Measurements from ENCODE around the gene KCNJ3. TPM values are rescaled to one million over a fixed set of nuclear protein-coding genes. Genes with fewer than 3 reads are reported as not detected.
A peak's percentile ranks its signal among the peaks of the same experiment; 100 is the strongest.

The KCNJ3 gene
- total and polyA plus RNA-seq, 9 donors, result 0.31 to 0.99 (median 0.67) TPM

DNA sequence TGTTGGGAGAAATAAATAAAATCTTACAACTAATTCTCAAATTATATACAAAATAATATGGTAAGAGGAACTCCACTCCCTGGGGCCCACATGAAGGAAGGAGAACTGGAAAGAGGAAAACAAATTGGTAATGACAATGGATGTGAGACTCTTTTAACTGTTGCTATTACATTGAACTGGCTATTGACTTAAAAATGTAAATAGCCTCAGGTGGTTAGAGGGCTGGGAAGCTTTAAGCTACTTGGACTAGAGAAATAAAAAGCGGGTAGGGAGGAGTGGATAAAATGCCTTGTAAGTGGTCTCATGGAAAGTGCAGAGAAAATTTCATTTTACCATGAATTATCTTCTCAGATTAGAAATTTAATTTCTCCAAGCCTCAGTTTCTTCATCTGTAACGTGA is 64.1 kb downstream of the KCNJ3 start:
- DNase-seq, result no peak
- Histone ChIP-seq H3K36me3 (ENCODE audit: control insufficient read depth, insufficient read depth, low read length) (no peaks in the 10 kb centered on the region), H3K9me3 (replicated peaks; ENCODE audit: control insufficient read depth, low read depth, low read length) (no peaks in the 10 kb centered on the region), H3K4me3 (ENCODE audit: low read length) (no peak overlapping the region), H3K27me3 (ENCODE audit: control insufficient read depth, insufficient read depth, low read length) (no peaks in the 10 kb centered on the region), H3K4me1 (ENCODE audit: control insufficient read depth, insufficient read depth, low read length) (no peaks in the 10 kb centered on the region), H3K27ac (ENCODE audit: low read length) (no peak overlapping the region)
- WGBS (ENCODE audit: insufficient coverage), result no CpG with 5 or more reads among the region's 2 CpGs

DNA sequence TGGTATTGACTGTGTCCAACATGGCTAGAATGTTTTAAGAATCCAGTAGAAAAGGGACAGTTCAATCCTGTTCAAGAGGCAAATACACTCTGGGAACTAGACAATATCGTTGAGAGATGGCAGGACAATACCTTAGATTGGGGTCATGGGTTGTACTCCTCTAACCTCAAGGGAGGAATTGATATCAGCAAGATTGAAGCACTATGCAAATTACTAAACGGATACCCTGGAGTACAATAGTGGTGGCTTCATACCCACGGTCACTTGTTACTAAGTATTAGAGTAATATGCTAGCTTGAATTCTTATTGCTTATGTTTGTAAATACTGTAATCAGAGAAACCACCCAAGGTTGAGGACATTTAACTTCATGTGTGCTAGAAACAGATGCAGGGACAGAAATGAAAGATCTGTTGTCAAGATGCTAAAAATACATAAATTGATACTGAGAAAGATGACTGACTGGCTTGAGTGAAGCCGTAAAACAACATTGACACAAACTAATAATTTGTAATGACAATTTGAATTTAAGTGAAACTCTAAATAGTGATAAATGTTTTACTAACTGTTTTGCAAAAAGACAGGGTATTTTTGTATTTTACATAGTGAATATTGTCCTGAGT is 73.3 kb downstream of the KCNJ3 start:
- WGBS (ENCODE audit: insufficient coverage), result 100% methylated on average over 1 of the region's 4 CpGs

GRCh38 chr2:154776825-154777224 is 78.3 kb downstream of the KCNJ3 start:
- no peak overlapping the region for H3K4me3 ChIP-seq (ENCODE audit: low read length)
- no peaks in the 10 kb centered on the region for H3K36me3 ChIP-seq (ENCODE audit: control insufficient read depth, insufficient read depth, low read length)
- no CpG with 5 or more reads among the region's 4 CpGs for WGBS (ENCODE audit: insufficient coverage)
- no peaks in the 10 kb centered on the region for H3K9me3 ChIP-seq (replicated peaks; ENCODE audit: control insufficient read depth, low read depth, low read length)
- peak; percentile 4 for DNase-seq
- no peaks in the 10 kb centered on the region for H3K27me3 ChIP-seq (ENCODE audit: control insufficient read depth, insufficient read depth, low read length)
- no peak overlapping the region for H3K27ac ChIP-seq (ENCODE audit: low read length)
- H3K4me1 ChIP-seq (ENCODE audit: control insufficient read depth, insufficient read depth, low read length), result no peaks in the 10 kb centered on the region

More for the DNA sequence above, 73.3 kb downstream of the KCNJ3 start:
- Histone ChIP-seq H3K27ac (ENCODE audit: low read length) (no peak overlapping the region), H3K36me3 (ENCODE audit: control insufficient read depth, insufficient read depth, low read length) (no peaks in the 10 kb centered on the region), H3K4me3 (ENCODE audit: low read length) (no peak overlapping the region), H3K4me1 (ENCODE audit: control insufficient read depth, insufficient read depth, low read length) (no peaks in the 10 kb centered on the region), H3K27me3 (ENCODE audit: control insufficient read depth, insufficient read depth, low read length) (no peaks in the 10 kb centered on the region), H3K9me3 (replicated peaks; ENCODE audit: control insufficient read depth, low read depth, low read length) (no peaks in the 10 kb centered on the region)
- DNase-seq, result no peak

DNA sequence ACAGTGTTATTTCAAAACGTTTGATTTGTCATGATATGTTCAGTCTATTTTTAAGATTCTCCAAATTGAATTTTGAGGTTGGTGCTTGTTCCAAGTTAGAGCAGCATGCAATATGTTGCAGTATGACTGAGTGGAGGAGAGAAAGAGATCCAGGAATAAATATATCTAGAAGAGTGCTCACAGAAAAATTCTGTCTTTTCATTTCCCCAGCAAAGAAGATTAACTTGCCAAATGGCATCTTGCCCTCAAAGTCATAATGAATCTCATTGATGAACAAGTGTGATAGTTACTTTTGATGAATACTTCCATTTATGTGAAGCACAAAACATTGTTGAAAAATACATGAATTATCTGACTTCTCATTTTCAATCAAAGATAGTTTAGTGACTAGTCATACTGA is 95.9 kb downstream of the KCNJ3 start:
- Histone ChIP-seq H3K27me3 (ENCODE audit: control insufficient read depth, insufficient read depth, low read length) (no peaks in the 10 kb centered on the region), H3K4me3 (ENCODE audit: low read length) (no peak overlapping the region), H3K27ac (ENCODE audit: low read length) (no peak overlapping the region), H3K9me3 (replicated peaks; ENCODE audit: control insufficient read depth, low read depth, low read length) (no peaks in the 10 kb centered on the region), H3K4me1 (ENCODE audit: control insufficient read depth, insufficient read depth, low read length) (no peaks in the 10 kb centered on the region), H3K36me3 (ENCODE audit: control insufficient read depth, insufficient read depth, low read length) (no peaks in the 10 kb centered on the region)
- WGBS (ENCODE audit: insufficient coverage), result no CpG with 5 or more reads among the region's 1 CpG
- peak; percentile 3 for DNase-seq

DNA sequence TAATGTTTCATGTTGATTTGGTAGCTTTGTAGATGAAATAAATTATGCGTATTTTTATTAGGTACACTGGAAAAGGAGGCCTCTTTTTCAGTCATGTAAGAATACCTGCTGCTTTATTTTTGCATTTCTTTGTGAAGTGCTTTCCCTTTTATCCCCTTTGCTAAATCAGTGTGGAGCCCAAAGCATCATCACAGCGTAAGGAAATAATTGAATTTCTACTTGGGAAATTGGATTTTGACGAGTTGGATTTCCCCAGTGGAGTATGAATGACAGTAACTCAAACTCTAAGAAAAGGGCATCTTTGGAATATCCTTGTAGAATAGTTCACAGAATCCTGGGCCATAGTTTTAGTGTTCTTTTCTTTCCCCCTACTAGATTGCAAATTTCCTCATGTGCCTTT is 97.2 kb downstream of the KCNJ3 start:
- no peaks in the 10 kb centered on the region for H3K36me3 ChIP-seq (ENCODE audit: control insufficient read depth, insufficient read depth, low read length)
- no peaks in the 10 kb centered on the region for H3K4me1 ChIP-seq (ENCODE audit: control insufficient read depth, insufficient read depth, low read length)
- H3K27ac ChIP-seq (ENCODE audit: low read length), result no peak overlapping the region
- no peak for DNase-seq
- H3K27me3 ChIP-seq (ENCODE audit: control insufficient read depth, insufficient read depth, low read length), result no peaks in the 10 kb centered on the region
- no peaks in the 10 kb centered on the region for H3K9me3 ChIP-seq (replicated peaks; ENCODE audit: control insufficient read depth, low read depth, low read length)
- no CpG with 5 or more reads among the region's 3 CpGs for WGBS (ENCODE audit: insufficient coverage)
- H3K4me3 ChIP-seq (ENCODE audit: low read length), result no peak overlapping the region

DNA sequence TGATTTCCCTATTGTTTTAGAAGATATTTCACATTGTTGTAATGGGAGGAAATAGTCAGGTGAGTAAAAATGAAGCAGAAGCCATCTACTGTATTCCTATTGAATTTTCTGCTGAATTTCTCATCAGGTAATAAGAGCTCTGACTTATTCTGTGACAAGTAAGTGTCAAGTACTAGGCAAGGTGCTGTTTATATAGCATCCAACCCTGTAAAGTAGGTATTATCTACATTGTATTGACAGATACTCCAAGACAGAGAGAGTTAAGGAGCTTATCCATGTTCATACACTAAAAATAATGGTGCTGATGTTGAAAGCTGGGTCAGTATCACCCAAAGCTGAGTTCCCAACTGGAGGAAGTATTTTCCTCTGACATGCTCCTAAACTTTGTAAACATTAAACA is 106.0 kb downstream of the KCNJ3 start:
- Histone ChIP-seq H3K4me1 (ENCODE audit: control insufficient read depth, insufficient read depth, low read length) (no peaks in the 10 kb centered on the region), H3K9me3 (replicated peaks; ENCODE audit: control insufficient read depth, low read depth, low read length) (no peaks in the 10 kb centered on the region), H3K27me3 (ENCODE audit: control insufficient read depth, insufficient read depth, low read length) (no peaks in the 10 kb centered on the region), H3K27ac (ENCODE audit: low read length) (no peak overlapping the region), H3K4me3 (ENCODE audit: low read length) (no peak overlapping the region), H3K36me3 (ENCODE audit: control insufficient read depth, insufficient read depth, low read length) (no peaks in the 10 kb centered on the region)
- DNase-seq, result no peak

- Histone ChIP-seq H3K36me3 (ENCODE audit: control insufficient read depth, insufficient read depth, low read length) (no peaks in the 10 kb centered on the region), H3K4me1 (ENCODE audit: control insufficient read depth, insufficient read depth, low read length) (no peaks in the 10 kb centered on the region), H3K9me3 (replicated peaks; ENCODE audit: control insufficient read depth, low read depth, low read length) (no peaks in the 10 kb centered on the region), H3K4me3 (ENCODE audit: low read length) (no peak overlapping the region), H3K27me3 (ENCODE audit: control insufficient read depth, insufficient read depth, low read length) (no peaks in the 10 kb centered on the region), H3K27ac (ENCODE audit: low read length) (no peak overlapping the region)
- DNase-seq, result no peak
- WGBS (ENCODE audit: insufficient coverage), result no CpG with 5 or more reads among the region's 1 CpG
Observed at GRCh38 chr2:154813636-154814035, 115.1 kb downstream of the KCNJ3 start.

DNA sequence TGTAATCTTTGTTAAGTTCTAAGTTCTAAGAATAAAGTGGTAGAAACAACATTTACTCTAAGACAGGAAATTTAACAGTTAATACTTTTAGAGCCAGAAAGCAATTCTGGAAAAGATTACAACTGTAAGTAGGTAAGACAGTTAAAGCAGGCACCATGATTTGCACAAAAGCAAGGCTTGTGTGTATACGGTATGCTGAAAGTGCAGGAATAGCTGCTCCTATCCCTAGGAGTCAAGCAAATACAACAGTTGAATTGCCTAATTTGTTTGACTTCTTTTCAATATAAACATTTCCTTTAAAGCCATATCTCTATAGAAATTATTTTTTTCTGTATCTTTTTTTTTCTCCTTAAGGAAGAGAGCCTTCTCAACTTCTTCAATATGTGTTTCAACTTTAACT is 116.4 kb downstream of the KCNJ3 start:
- Histone ChIP-seq H3K27me3 (ENCODE audit: control insufficient read depth, insufficient read depth, low read length) (no peaks in the 10 kb centered on the region), H3K27ac (ENCODE audit: low read length) (no peak overlapping the region), H3K4me1 (ENCODE audit: control insufficient read depth, insufficient read depth, low read length) (no peaks in the 10 kb centered on the region), H3K9me3 (replicated peaks; ENCODE audit: control insufficient read depth, low read depth, low read length) (no peaks in the 10 kb centered on the region), H3K36me3 (ENCODE audit: control insufficient read depth, insufficient read depth, low read length) (no peaks in the 10 kb centered on the region), H3K4me3 (ENCODE audit: low read length) (no peak overlapping the region)
- no peak for DNase-seq
- WGBS (ENCODE audit: insufficient coverage), result no CpG with 5 or more reads among the region's 1 CpG

DNA sequence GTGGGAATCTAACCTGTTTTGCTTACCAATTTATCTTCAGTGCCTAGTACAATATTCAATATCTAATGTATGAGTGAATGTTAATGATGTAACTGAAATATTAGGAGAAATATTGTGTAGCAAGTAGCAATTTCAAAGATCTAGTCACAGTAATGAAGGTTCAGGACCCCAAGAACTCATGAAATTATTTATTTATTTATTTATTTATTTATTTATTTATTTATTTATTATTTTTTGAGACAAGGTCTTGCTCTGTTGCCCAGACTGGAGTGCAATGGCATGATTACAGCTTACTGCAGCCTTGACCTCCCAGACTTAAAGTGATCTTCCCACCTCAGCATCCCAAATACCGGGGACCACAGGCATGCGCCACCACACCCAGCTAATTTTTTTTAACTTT is 126.9 kb downstream of the KCNJ3 start:
- Histone ChIP-seq H3K9me3 (replicated peaks; ENCODE audit: control insufficient read depth, low read depth, low read length) (no peaks in the 10 kb centered on the region), H3K27ac (ENCODE audit: low read length) (no peak overlapping the region), H3K4me1 (ENCODE audit: control insufficient read depth, insufficient read depth, low read length) (no peaks in the 10 kb centered on the region), H3K36me3 (ENCODE audit: control insufficient read depth, insufficient read depth, low read length) (no peaks in the 10 kb centered on the region), H3K4me3 (ENCODE audit: low read length) (no peak overlapping the region), H3K27me3 (ENCODE audit: control insufficient read depth, insufficient read depth, low read length) (no peaks in the 10 kb centered on the region)
- DNase-seq, result no peak
- no CpG with 5 or more reads among the region's 2 CpGs for WGBS (ENCODE audit: insufficient coverage)

DNA sequence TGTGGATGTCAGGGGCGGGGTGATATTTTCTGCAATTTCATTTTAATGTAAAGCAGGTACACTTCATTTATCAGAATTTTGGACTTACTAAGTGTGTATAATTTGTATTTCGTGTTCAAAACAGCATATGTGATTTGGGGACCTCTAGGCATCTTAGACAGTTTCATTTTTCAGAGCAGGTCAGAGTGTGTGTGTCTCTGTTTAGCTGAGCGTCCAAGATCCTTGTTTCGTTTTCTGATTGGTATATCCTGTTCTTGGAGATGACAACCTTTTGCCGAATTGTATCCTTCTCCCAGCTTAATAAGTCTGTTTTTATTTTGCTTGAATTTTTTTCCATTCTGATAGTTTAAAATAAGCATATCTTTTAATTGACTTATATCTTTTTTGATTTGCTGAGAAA is 128.3 kb downstream of the KCNJ3 start:
- no peak for DNase-seq
- Histone ChIP-seq H3K4me3 (ENCODE audit: low read length) (no peak overlapping the region), H3K27ac (ENCODE audit: low read length) (no peak overlapping the region), H3K27me3 (ENCODE audit: control insufficient read depth, insufficient read depth, low read length) (no peaks in the 10 kb centered on the region), H3K4me1 (ENCODE audit: control insufficient read depth, insufficient read depth, low read length) (no peaks in the 10 kb centered on the region), H3K36me3 (ENCODE audit: control insufficient read depth, insufficient read depth, low read length) (no peaks in the 10 kb centered on the region), H3K9me3 (replicated peaks; ENCODE audit: control insufficient read depth, low read depth, low read length) (no peaks in the 10 kb centered on the region)
- no CpG with 5 or more reads among the region's 5 CpGs for WGBS (ENCODE audit: insufficient coverage)

DNA sequence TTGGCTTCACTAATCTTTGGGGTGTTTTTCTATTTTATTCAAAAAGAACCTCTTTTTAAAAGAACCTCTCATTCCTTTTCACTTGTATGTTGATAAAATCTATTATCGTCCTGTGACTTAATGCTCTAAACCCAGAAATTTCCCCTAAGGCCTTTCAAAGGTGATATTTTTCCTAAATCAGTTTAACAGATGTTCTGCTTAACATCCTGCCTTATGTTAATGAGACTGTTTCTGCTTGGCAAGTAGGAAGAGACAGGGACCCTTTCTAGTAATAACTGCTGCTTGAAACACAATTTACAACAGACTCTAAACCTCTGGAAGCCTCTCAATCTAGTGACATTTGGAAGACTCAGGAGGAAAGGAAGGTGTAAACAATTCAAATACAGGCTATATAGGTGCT is 128.8 kb downstream of the KCNJ3 start:
- Histone ChIP-seq H3K9me3 (replicated peaks; ENCODE audit: control insufficient read depth, low read depth, low read length) (no peaks in the 10 kb centered on the region), H3K27ac (ENCODE audit: low read length) (no peak overlapping the region), H3K4me3 (ENCODE audit: low read length) (no peak overlapping the region), H3K4me1 (ENCODE audit: control insufficient read depth, insufficient read depth, low read length) (no peaks in the 10 kb centered on the region), H3K27me3 (ENCODE audit: control insufficient read depth, insufficient read depth, low read length) (no peaks in the 10 kb centered on the region), H3K36me3 (ENCODE audit: control insufficient read depth, insufficient read depth, low read length) (no peaks in the 10 kb centered on the region)
- WGBS (ENCODE audit: insufficient coverage), result no CpG with 5 or more reads among the region's 1 CpG
- peak; percentile 26 for DNase-seq

All from muscle of leg (tissue), 11 donors.